Mucosa of rectum (tissue), 2 donors: ENCODE results near the gene BAIAP2.

Source experiments
- H3K27ac ChIP-seq, 2 donors: one replicate each; pipeline ENCODE4 v1.7.0; 2013; ENCODE audit warnings: inconsistent platforms in 2 of 2, low read depth in 2 of 2, low read length in 2 of 2
- H3K27me3 ChIP-seq, 2 donors: one replicate each; pipeline ENCODE4 v1.7.0; 2013; ENCODE audit warnings: low read length in 2 of 2; ENCODE audit not compliant: control insufficient read depth in 2 of 2, insufficient read depth in 2 of 2
- H3K36me3 ChIP-seq, 2 donors: one replicate each; pipeline ENCODE4 v1.7.0; 2013; ENCODE audit warnings: low read length in 2 of 2; ENCODE audit not compliant: control insufficient read depth in 2 of 2, insufficient read depth in 2 of 2
- H3K4me1 ChIP-seq, 2 donors: one replicate each; pipeline ENCODE4 v1.7.0; 2013; ENCODE audit warnings: low read length in 2 of 2, mild to moderate bottlenecking in 1 of 2; ENCODE audit not compliant: control insufficient read depth in 2 of 2, insufficient read depth in 2 of 2
- H3K4me3 ChIP-seq, 2 donors: one replicate each; pipeline ENCODE4 v1.7.0; 2013; ENCODE audit warnings: low read length in 2 of 2
- H3K9ac ChIP-seq, 2 donors: one replicate each; pipeline ENCODE4 v1.7.0; 2013; ENCODE audit warnings: low read length in 2 of 2, low read depth in 1 of 2, mild to moderate bottlenecking in 1 of 2
- H3K9me3 ChIP-seq, 2 donors: one replicate each; pipeline ENCODE4 v1.7.0; 2013; ENCODE audit warnings: low read length in 2 of 2; ENCODE audit not compliant: control insufficient read depth in 2 of 2
- donor health status: healthy.
- donor health status: Normal muscosa, but diverticular disease.

Gene BAIAP2

GRCh38 chr17:81109957-81110356, 75.0 kb downstream of the BAIAP2 start:
- H3K4me3 ChIP-seq: no peak overlapping the region
- H3K36me3 ChIP-seq: peaks cover 0 to 4% of the 10 kb centered on the region in 2 donors
- H3K4me1 ChIP-seq: no peaks in the 10 kb centered on the region
- no peak overlapping the region for H3K9ac ChIP-seq
- H3K27me3 ChIP-seq: no peaks in the 10 kb centered on the region
- no peak overlapping the region for H3K27ac ChIP-seq
- H3K9me3 ChIP-seq: no peaks in the 10 kb centered on the region

- H3K4me1 ChIP-seq: no peaks in the 10 kb centered on the region
- H3K27ac ChIP-seq: no peak overlapping the region
- no peak overlapping the region for H3K4me3 ChIP-seq
- no peaks in the 10 kb centered on the region for H3K36me3 ChIP-seq
- H3K9ac ChIP-seq: no peak overlapping the region
- H3K9me3 ChIP-seq: no peaks in the 10 kb centered on the region
- no peaks in the 10 kb centered on the region for H3K27me3 ChIP-seq
These were observed 75.6 kb downstream of the BAIAP2 start for GRCh38 chr17:81110488-81111040.

- Histone ChIP-seq H3K9me3 (no peaks in the 10 kb centered on the region), H3K27ac (no peak overlapping the region), H3K4me1 (no peaks in the 10 kb centered on the region), H3K9ac (no peak overlapping the region), H3K27me3 (no peaks in the 10 kb centered on the region), H3K36me3 (no peaks in the 10 kb centered on the region), H3K4me3 (no peak overlapping the region)
These were observed 76.1 kb downstream of the BAIAP2 start for GRCh38 chr17:81111066-81111465.

GRCh38 chr17:81112450-81112849, 77.5 kb downstream of the BAIAP2 start:
- no peak overlapping the region for H3K27ac ChIP-seq
- no peak overlapping the region for H3K4me3 ChIP-seq
- no peaks in the 10 kb centered on the region for H3K4me1 ChIP-seq
- H3K27me3 ChIP-seq: no peaks in the 10 kb centered on the region
- H3K36me3 ChIP-seq: no peaks in the 10 kb centered on the region
- no peak overlapping the region for H3K9ac ChIP-seq
- H3K9me3 ChIP-seq: no peaks in the 10 kb centered on the region

- H3K27ac ChIP-seq: no peak overlapping the region
- H3K9me3 ChIP-seq: no peaks in the 10 kb centered on the region
- H3K9ac ChIP-seq: no peak overlapping the region
- H3K36me3 ChIP-seq: no peaks in the 10 kb centered on the region
- no peaks in the 10 kb centered on the region for H3K27me3 ChIP-seq
- no peak overlapping the region for H3K4me3 ChIP-seq
- H3K4me1 ChIP-seq: no peaks in the 10 kb centered on the region
These were observed 78.3 kb downstream of the BAIAP2 start for GRCh38 chr17:81113158-81113724.

- Histone ChIP-seq H3K27ac (no peak overlapping the region), H3K36me3 (no peaks in the 10 kb centered on the region), H3K4me3 (no peak overlapping the region), H3K27me3 (no peaks in the 10 kb centered on the region), H3K9me3 (no peaks in the 10 kb centered on the region), H3K4me1 (peaks cover 3 to 5% of the 10 kb centered on the region in 2 donors), H3K9ac (no peak overlapping the region)
These were observed 79.6 kb downstream of the BAIAP2 start for GRCh38 chr17:81114351-81115093.

- peaks cover 3 to 5% of the 10 kb centered on the region in 2 donors for H3K4me1 ChIP-seq
- H3K9ac ChIP-seq: no peak overlapping the region
- no peaks in the 10 kb centered on the region for H3K9me3 ChIP-seq
- H3K36me3 ChIP-seq: no peaks in the 10 kb centered on the region
- no peak overlapping the region for H3K4me3 ChIP-seq
- H3K27me3 ChIP-seq: no peaks in the 10 kb centered on the region
- no peak overlapping the region for H3K27ac ChIP-seq
These were observed 80.3 kb downstream of the BAIAP2 start for GRCh38 chr17:81115219-81115618.

- Histone ChIP-seq H3K4me1 (peaks cover 3 to 5% of the 10 kb centered on the region in 2 donors), H3K27me3 (no peaks in the 10 kb centered on the region), H3K27ac (no peak overlapping the region), H3K9ac (no peak overlapping the region), H3K4me3 (no peak overlapping the region), H3K36me3 (no peaks in the 10 kb centered on the region), H3K9me3 (no peaks in the 10 kb centered on the region)
These were observed 81.0 kb downstream of the BAIAP2 start for GRCh38 chr17:81115749-81116464.

GRCh38 chr17:81116704-81117103, 81.8 kb downstream of the BAIAP2 start:
- Histone ChIP-seq H3K36me3 (no peaks in the 10 kb centered on the region), H3K9ac (no peak overlapping the region), H3K4me3 (no peak overlapping the region), H3K27me3 (no peaks in the 10 kb centered on the region), H3K4me1 (peaks cover 3 to 5% of the 10 kb centered on the region in 2 donors), H3K9me3 (no peaks in the 10 kb centered on the region), H3K27ac (no peak overlapping the region)

- no peaks in the 10 kb centered on the region for H3K36me3 ChIP-seq
- H3K27ac ChIP-seq: no peak overlapping the region
- H3K9ac ChIP-seq: no peak overlapping the region
- no peaks in the 10 kb centered on the region for H3K27me3 ChIP-seq
- H3K4me3 ChIP-seq: no peak overlapping the region
- H3K9me3 ChIP-seq: no peaks in the 10 kb centered on the region
- H3K4me1 ChIP-seq: peaks cover 3 to 5% of the 10 kb centered on the region in 2 donors
These were observed 82.8 kb downstream of the BAIAP2 start for GRCh38 chr17:81117672-81118198.
